ENCODE measurements around the gene FBXO36.
A peak's percentile ranks its signal among the peaks of the same experiment; 100 is the strongest.
"Not testable (repeated sequence)": the region's sequence is repeated elsewhere in the genome, so short reads cannot be mapped to it uniquely, and the experiment has no call there.

Gene FBXO36

DNA sequence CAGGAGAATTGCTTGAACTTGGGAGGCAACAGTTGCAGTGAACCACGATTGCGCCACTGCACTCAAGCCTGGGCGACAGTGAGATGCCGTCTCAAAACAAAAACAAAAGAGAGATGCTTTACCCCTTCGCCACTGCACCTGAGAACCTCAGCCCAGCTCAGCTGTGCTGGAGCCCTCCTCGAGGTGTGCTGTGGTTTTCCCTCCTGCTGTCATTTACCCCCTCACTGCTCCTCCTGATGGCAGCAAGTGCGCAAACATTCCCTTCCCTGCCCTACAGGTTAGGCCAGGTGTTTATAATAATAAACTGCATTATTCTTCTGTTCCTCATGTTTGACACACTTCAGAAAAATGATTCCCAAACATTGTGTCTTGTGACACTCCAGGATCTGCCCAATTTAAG is 8.4 kb downstream of the FBXO36 start:
- Mint-ChIP-seq H3K4me1 (peaks cover 18% of the 10 kb centered on the region), H3K4me3 (no peak overlapping the region), H3K27me3 (no peaks in the 10 kb centered on the region), H3K27ac (peak overlapping the region in 1 of 2 donors; percentile 65), H3K9me3 (no peaks in the 10 kb centered on the region)
- DNase-seq = no peak
- ATAC-seq = no peak

DNA sequence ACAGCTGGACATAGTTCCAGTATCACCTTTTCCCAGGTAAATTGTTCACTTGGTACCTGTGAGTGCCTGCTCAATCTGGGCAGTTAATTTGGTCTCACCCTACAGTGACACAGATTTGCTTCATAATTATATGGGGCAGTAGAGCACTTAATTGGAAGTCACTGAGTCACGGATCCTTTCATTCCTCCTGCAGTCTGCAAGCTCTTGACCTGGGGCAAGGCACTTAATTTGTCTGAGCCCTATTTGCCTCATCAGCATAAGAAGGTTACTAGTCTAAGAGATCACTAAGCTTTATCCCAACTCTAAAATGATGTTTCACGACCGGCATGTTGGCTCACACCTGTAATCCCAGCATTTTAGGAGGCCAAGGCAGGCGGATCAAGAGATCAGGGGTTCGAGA is 8.9 kb downstream of the FBXO36 start:
- DNase-seq = no peak
- no peaks in the 10 kb centered on the region for H3K27me3 Mint-ChIP-seq
- no peak overlapping the region for H3K4me3 Mint-ChIP-seq
- ATAC-seq = no peak
- H3K4me1 Mint-ChIP-seq = peaks cover 18% of the 10 kb centered on the region
- no peaks in the 10 kb centered on the region for H3K9me3 Mint-ChIP-seq
- no peak overlapping the region for H3K27ac Mint-ChIP-seq

GRCh38 chr2:229937537-229937936 is 15.2 kb downstream of the FBXO36 start:
- ATAC-seq = no peak
- Mint-ChIP-seq H3K27me3 (no peaks in the 10 kb centered on the region), H3K9me3 (no peaks in the 10 kb centered on the region), H3K27ac (no peak overlapping the region), H3K4me3 (no peak overlapping the region), H3K4me1 (no peaks in the 10 kb centered on the region)
- no peak for DNase-seq

- no peak for ATAC-seq
- Mint-ChIP-seq H3K27ac (no peak overlapping the region), H3K4me1 (peaks cover 14% of the 10 kb centered on the region), H3K27me3 (no peaks in the 10 kb centered on the region), H3K4me3 (no peak overlapping the region), H3K9me3 (no peaks in the 10 kb centered on the region)
- DNase-seq = no peak
These were observed 20.4 kb downstream of the FBXO36 start for GRCh38 chr2:229942671-229943070.

- H3K4me3 Mint-ChIP-seq = no peak overlapping the region
- ATAC-seq (no peak), DNase-seq (no peak)
- peaks cover 16% of the 10 kb centered on the region for H3K4me1 Mint-ChIP-seq
- no peaks in the 10 kb centered on the region for H3K27me3 Mint-ChIP-seq
- H3K27ac Mint-ChIP-seq = no peak overlapping the region
- no peaks in the 10 kb centered on the region for H3K9me3 Mint-ChIP-seq
These were observed 20.9 kb downstream of the FBXO36 start for GRCh38 chr2:229943171-229943570.

GRCh38 chr2:229943770-229944449 is 21.6 kb downstream of the FBXO36 start:
- Mint-ChIP-seq H3K4me1 (peaks cover 16% of the 10 kb centered on the region), H3K9me3 (no peaks in the 10 kb centered on the region), H3K4me3 (no peak overlapping the region), H3K27ac (peak overlapping the region in 1 of 2 donors; percentile 48), H3K27me3 (no peaks in the 10 kb centered on the region)
- DNase-seq (no peak), ATAC-seq (no peak)

- H3K27me3 Mint-ChIP-seq = no peaks in the 10 kb centered on the region
- H3K9me3 Mint-ChIP-seq = no peaks in the 10 kb centered on the region
- ATAC-seq (no peak), DNase-seq (no peak)
- no peak overlapping the region for H3K4me3 Mint-ChIP-seq
- no peak overlapping the region for H3K27ac Mint-ChIP-seq
- H3K4me1 Mint-ChIP-seq = peaks cover 16% of the 10 kb centered on the region
These were observed 23.7 kb downstream of the FBXO36 start for GRCh38 chr2:229945975-229946374.

- H3K27ac Mint-ChIP-seq = no peak overlapping the region
- no peak overlapping the region for H3K4me3 Mint-ChIP-seq
- H3K27me3 Mint-ChIP-seq = no peaks in the 10 kb centered on the region
- peaks cover 16% of the 10 kb centered on the region for H3K4me1 Mint-ChIP-seq
- no peaks in the 10 kb centered on the region for H3K9me3 Mint-ChIP-seq
- ATAC-seq (peak; percentile 52), DNase-seq (no peak)
These were observed 25.2 kb downstream of the FBXO36 start for GRCh38 chr2:229947544-229947943.

GRCh38 chr2:229952256-229952835 is 30.0 kb downstream of the FBXO36 start:
- ATAC-seq (no peak), DNase-seq (no peak)
- H3K27ac Mint-ChIP-seq = no peak overlapping the region
- H3K4me3 Mint-ChIP-seq = no peak overlapping the region
- no peaks in the 10 kb centered on the region for H3K27me3 Mint-ChIP-seq
- no peaks in the 10 kb centered on the region for H3K9me3 Mint-ChIP-seq
- H3K4me1 Mint-ChIP-seq = peaks cover 5% of the 10 kb centered on the region

DNA sequence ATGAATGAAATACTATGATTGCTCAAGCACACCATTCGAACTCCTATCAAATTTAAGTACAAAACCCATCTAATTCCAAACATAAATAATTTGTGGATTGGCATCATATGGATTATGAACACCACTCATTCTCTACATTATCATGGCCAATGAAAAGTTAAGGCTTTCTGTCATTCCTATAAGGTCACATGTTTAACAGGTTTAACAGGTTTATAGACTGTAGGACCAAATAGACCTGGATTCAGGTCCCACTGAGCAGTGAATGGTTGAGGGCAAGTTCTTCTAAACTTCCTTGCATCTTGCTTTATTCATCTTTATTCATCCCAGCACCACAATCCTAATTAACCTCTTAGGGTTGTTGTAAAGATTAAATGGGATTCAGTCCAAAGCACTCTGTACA is 33.4 kb downstream of the FBXO36 start:
- Mint-ChIP-seq H3K27me3 (no peaks in the 10 kb centered on the region), H3K9me3 (no peaks in the 10 kb centered on the region), H3K4me1 (no peaks in the 10 kb centered on the region), H3K27ac (no peak overlapping the region), H3K4me3 (no peak overlapping the region)
- DNase-seq = no peak
- no peak for ATAC-seq

DNA sequence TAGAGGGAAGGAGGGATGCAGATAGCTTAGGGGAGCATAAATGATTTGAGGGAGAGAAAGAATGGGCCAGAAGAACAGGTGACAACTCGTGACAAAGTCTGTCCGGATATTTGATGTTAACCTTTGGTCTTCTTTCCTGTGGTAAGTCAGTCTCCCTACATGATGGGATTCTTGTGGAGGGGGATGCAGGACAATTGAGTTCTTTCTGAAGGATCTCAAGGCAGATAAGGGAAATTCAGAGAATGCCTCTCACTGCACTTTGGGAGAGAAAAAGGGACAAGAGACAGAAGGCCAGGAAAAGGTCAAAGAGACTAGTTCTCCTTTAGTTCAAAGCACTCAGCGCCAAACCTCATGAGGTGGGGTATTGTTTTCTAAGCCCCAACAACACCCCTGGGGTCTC is 34.2 kb downstream of the FBXO36 start:
- ATAC-seq (no peak), DNase-seq (no peak)
- no peak overlapping the region for H3K4me3 Mint-ChIP-seq
- H3K9me3 Mint-ChIP-seq = no peaks in the 10 kb centered on the region
- no peaks in the 10 kb centered on the region for H3K4me1 Mint-ChIP-seq
- no peak overlapping the region for H3K27ac Mint-ChIP-seq
- H3K27me3 Mint-ChIP-seq = no peaks in the 10 kb centered on the region

- not testable (repeated sequence) for ATAC-seq, H3K9me3 Mint-ChIP-seq, DNase-seq, H3K27me3 Mint-ChIP-seq, H3K27ac Mint-ChIP-seq, H3K4me3 Mint-ChIP-seq, H3K4me1 Mint-ChIP-seq
These were observed 41.3 kb downstream of the FBXO36 start for GRCh38 chr2:229963596-229963995.

GRCh38 chr2:229969921-229970320 is 47.6 kb downstream of the FBXO36 start:
- H3K9me3 Mint-ChIP-seq = no peaks in the 10 kb centered on the region
- no peak overlapping the region for H3K4me3 Mint-ChIP-seq
- no peak overlapping the region for H3K27ac Mint-ChIP-seq
- ATAC-seq = no peak
- no peaks in the 10 kb centered on the region for H3K4me1 Mint-ChIP-seq
- no peaks in the 10 kb centered on the region for H3K27me3 Mint-ChIP-seq
- no peak for DNase-seq

- no peak overlapping the region for H3K27ac Mint-ChIP-seq
- H3K4me1 Mint-ChIP-seq = no peaks in the 10 kb centered on the region
- DNase-seq (no peak), ATAC-seq (no peak)
- no peaks in the 10 kb centered on the region for H3K27me3 Mint-ChIP-seq
- no peaks in the 10 kb centered on the region for H3K9me3 Mint-ChIP-seq
- H3K4me3 Mint-ChIP-seq = no peak overlapping the region
These were observed 48.1 kb downstream of the FBXO36 start for GRCh38 chr2:229970406-229970805.

DNA sequence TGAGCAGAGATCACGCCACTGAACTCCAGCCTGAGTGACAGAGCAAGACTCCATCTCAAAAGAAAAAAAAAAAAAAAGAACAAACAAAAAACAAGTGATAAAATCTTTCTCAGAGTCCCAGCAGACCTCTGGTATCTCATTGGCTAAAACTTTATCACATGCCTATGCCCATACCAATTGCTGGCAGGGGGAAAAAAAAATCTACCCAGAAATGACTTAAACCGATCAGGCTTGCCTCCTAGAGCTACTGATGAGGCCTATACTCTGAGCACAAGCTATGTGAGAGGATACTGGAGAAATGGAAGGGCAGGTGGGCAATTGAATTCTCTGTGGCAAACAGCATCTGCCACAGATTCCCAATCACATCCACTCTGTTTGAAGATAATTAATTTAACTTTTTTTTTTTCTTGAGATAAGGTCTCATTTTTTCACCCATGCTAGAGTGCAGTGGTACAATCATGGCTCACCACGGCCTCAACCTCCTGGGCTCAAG is 49.0 kb downstream of the FBXO36 start:
- Mint-ChIP-seq H3K27ac (no peak overlapping the region), H3K4me1 (no peaks in the 10 kb centered on the region), H3K4me3 (no peak overlapping the region), H3K27me3 (no peaks in the 10 kb centered on the region), H3K9me3 (no peaks in the 10 kb centered on the region)
- ATAC-seq (no peak), DNase-seq (no peak)

DNA sequence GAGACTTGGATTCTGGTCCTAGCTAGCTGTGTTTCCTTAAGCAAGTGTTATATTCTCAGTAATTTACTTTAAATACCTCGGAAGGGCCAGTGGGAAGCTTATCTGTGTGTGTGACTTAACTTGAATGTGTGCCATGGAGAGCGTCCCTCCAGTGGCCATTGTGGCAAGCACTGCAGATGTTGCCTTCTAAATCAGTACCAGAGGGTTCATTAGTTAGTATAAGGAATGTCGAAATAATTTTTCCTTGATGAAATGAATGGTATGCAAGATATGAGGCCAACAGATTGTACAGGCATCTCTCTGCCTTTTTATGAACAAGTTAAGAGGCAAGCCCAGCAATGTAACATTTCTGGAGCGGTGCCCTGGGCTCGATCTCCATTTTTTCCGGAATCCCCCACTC is 52.0 kb downstream of the FBXO36 start:
- H3K27ac Mint-ChIP-seq = no peak overlapping the region
- no peak overlapping the region for H3K4me3 Mint-ChIP-seq
- no peaks in the 10 kb centered on the region for H3K4me1 Mint-ChIP-seq
- no peaks in the 10 kb centered on the region for H3K9me3 Mint-ChIP-seq
- H3K27me3 Mint-ChIP-seq = no peaks in the 10 kb centered on the region
- no peak for DNase-seq
- no peak for ATAC-seq

Measured in stimulated activated naive CD8-positive, alpha-beta T cell treated with anti-CD3 and anti-CD28 coated beads, Interleukin-15, amount 100 ng/mL, for 72 hours (primary cell).